GM23338 (cell line): Measurements from ENCODE around the gene GRK5. TPM values are rescaled to one million over a fixed set of nuclear protein-coding genes. Genes with fewer than 3 reads are reported as not detected.

Experiments
- ATAC-seq: fragments of 200-7000 bp; cut with Tn5 transposase; 3 replicates; pipeline ENCODE4 v1.9.1; 2020
- DNase-seq: peaks from one replicate; pipeline ENCODE4 v3.0.0-alpha.2; 2015; ENCODE audit warnings: low spot score
- H2AFZ ChIP-seq: fragments of 200-600 bp; sonication (generic); 2 replicates; pipeline ENCODE4 v1.8.0; 2016; ENCODE audit warnings: antibody characterized with exemption, mild to moderate bottlenecking, moderate library complexity
- H3F3A ChIP-seq: fragments of 200-600 bp; sonication (generic); replicated peaks from 2 replicates; pipeline ENCODE4 v1.8.0; 2017; ENCODE audit warnings: antibody characterized with exemption, mixed run types, low read depth
- H3K27ac ChIP-seq: fragments of 200-600 bp; sonication (generic); 2 replicates; pipeline ENCODE4 v1.6.1; 2016; ENCODE audit warnings: low read depth
- H3K27me3 ChIP-seq: fragments of 200-600 bp; sonication (generic); 2 replicates; pipeline ENCODE4 v1.8.0; 2016; ENCODE audit warnings: mild to moderate bottlenecking, mixed run types, moderate library complexity; ENCODE audit not compliant: insufficient read depth
- H3K36me3 ChIP-seq: fragments of 200-600 bp; sonication (generic); 2 replicates; pipeline ENCODE4 v1.8.0; 2016; ENCODE audit warnings: mild to moderate bottlenecking; ENCODE audit not compliant: insufficient read depth
- H3K4me1 ChIP-seq: fragments of 200-600 bp; sonication (generic); 2 replicates; pipeline ENCODE4 v1.8.0; 2016; ENCODE audit warnings: mild to moderate bottlenecking, moderate library complexity; ENCODE audit not compliant: insufficient read depth
- H3K4me2 ChIP-seq: fragments of 200-600 bp; sonication (generic); 2 replicates; pipeline ENCODE4 v1.7.1; 2017; ENCODE audit warnings: mixed run types
- H3K4me3 ChIP-seq: fragments of 200-600 bp; sonication (generic); 2 replicates; pipeline ENCODE4 v1.6.1; 2016; ENCODE audit warnings: mixed run types
- H3K79me2 ChIP-seq: fragments of 200-600 bp; sonication (generic); replicated peaks from 2 replicates; pipeline ENCODE4 v1.8.0; 2017; ENCODE audit warnings: mild to moderate bottlenecking; ENCODE audit not compliant: insufficient read depth
- H3K9me2 ChIP-seq: fragments of 200-600 bp; sonication (generic); 2 replicates; pipeline ENCODE4 v1.8.0; 2017; ENCODE audit not compliant: insufficient read depth
- H4K20me1 ChIP-seq: fragments of 200-600 bp; sonication (generic); replicated peaks from 2 replicates; pipeline ENCODE4 v1.8.0; 2017; ENCODE audit warnings: mild to moderate bottlenecking; ENCODE audit not compliant: insufficient read depth
- H3K27ac Mint-ChIP-seq: 2 replicates; pipeline ENCODE4 v1.8.0; 2020; ENCODE audit warnings: inconsistent platforms, mild to moderate bottlenecking, moderate library complexity, mixed read lengths
- H3K27me3 Mint-ChIP-seq: 3 replicates; pipeline ENCODE4 v1.8.0; 2022; ENCODE audit warnings: low read depth, mild to moderate bottlenecking, moderate library complexity, mixed read lengths, inconsistent platforms; ENCODE audit not compliant: insufficient read depth, poor library complexity
- H3K36me3 Mint-ChIP-seq: 3 replicates; pipeline ENCODE4 v1.8.0; 2021; ENCODE audit warnings: low read depth, mild to moderate bottlenecking, inconsistent platforms, moderate library complexity, mixed read lengths
- H3K4me1 Mint-ChIP-seq: 3 replicates; pipeline ENCODE4 v1.8.0; 2020; ENCODE audit warnings: mild to moderate bottlenecking, inconsistent platforms, mixed read lengths
- H3K4me3 Mint-ChIP-seq: 3 replicates; pipeline ENCODE4 v1.8.0; 2021; ENCODE audit warnings: moderate library complexity, mild to moderate bottlenecking, inconsistent platforms, mixed read lengths
- H3K9me3 Mint-ChIP-seq: 3 replicates; pipeline ENCODE4 v1.8.0; 2020; ENCODE audit warnings: moderate library complexity, mild to moderate bottlenecking, inconsistent platforms, mixed read lengths
- CREB1 ChIP-seq: fragments of 250-450 bp; sonication (Bioruptor Pico); IDR thresholded peaks from 2 replicates; pipeline ENCODE4 v1.5.0; 2020; ENCODE audit warnings: low read depth, mild to moderate bottlenecking, moderate library complexity
- CTCF ChIP-seq, 2 experiments: fragments of 200-600 bp in 1 of 2; sonication (generic) in 1 of 2; conservative IDR thresholded peaks; 2 replicates each; pipeline versions ENCODE4 v1.5.1 to v1.6.1; 2016 to 2017; ENCODE audit warnings: antibody characterized with exemption in 2 of 2, low read depth in 2 of 2, mild to moderate bottlenecking in 2 of 2, moderate library complexity in 1 of 2
- ETS1 ChIP-seq: IDR thresholded peaks from 2 replicates; pipeline ENCODE4 v1.6.1; 2016; ENCODE audit warnings: antibody characterized with exemption
- EZH2 ChIP-seq: fragments of 200-600 bp; sonication (generic); IDR thresholded peaks from one replicate; pipeline ENCODE4 v1.8.0; 2017; ENCODE audit warnings: antibody characterized with exemption, mild to moderate bottlenecking, low read depth; ENCODE audit not compliant: unreplicated experiment
- EZH2phosphoT487 ChIP-seq: fragments of 200-600 bp; sonication (generic); IDR thresholded peaks from one replicate; pipeline ENCODE4 v1.8.1; 2018; ENCODE audit warnings: antibody characterized with exemption; ENCODE audit not compliant: unreplicated experiment
- JUNB ChIP-seq: IDR thresholded peaks from one replicate; pipeline ENCODE4 v1.6.1; 2016; ENCODE audit warnings: antibody characterized with exemption; ENCODE audit not compliant: unreplicated experiment
- NANOG ChIP-seq: IDR thresholded peaks from 2 replicates; pipeline ENCODE4 v1.6.1; 2016; ENCODE audit warnings: antibody characterized with exemption, borderline replicate concordance
- REST ChIP-seq: IDR thresholded peaks from one replicate; pipeline ENCODE4 v1.6.1; 2018; ENCODE audit warnings: antibody characterized with exemption; ENCODE audit not compliant: unreplicated experiment
- STAT1 ChIP-seq: IDR thresholded peaks from one replicate; pipeline ENCODE4 v1.6.1; 2016; ENCODE audit warnings: antibody characterized with exemption; ENCODE audit not compliant: unreplicated experiment
- ZNF114 ChIP-seq: fragments of 250-450 bp; sonication (Bioruptor Pico); IDR thresholded peaks from 2 replicates; pipeline ENCODE4 v1.5.0; 2020; ENCODE audit warnings: mild to moderate bottlenecking, moderate library complexity
- ZNF331 ChIP-seq: fragments of 250-450 bp; sonication (Bioruptor Pico); IDR thresholded peaks from 2 replicates; pipeline ENCODE4 v1.5.0; 2020; ENCODE audit warnings: low read depth, mild to moderate bottlenecking, moderate library complexity
- ZNF462 ChIP-seq: fragments of 250-450 bp; sonication (Bioruptor Pico); IDR thresholded peaks from 2 replicates; pipeline ENCODE4 v1.5.0; 2020; ENCODE audit warnings: mild to moderate bottlenecking, moderate library complexity
- polyA plus RNA-seq: library from polyadenylated mRNA; unstranded; fragments of >200 nt; fragmentation: Nextera tagmentation; extraction: Ambion mirVana; gene quantifications from 2 replicates; pipeline ENCODE4 v1.2.1, GENCODE V29; 2016
- total RNA-seq: library from RNA; depleted of rRNA; stranded (reverse); fragments of >200 nt; shearing (Covaris generic); gene quantifications from 2 replicates; pipeline ENCODE4 v1.2.3, GENCODE V29; 2014

GRK5 gene
- total and polyA plus RNA-seq, 2 experiments from 2014 or later, result 0.53 to 2.0 TPM

- Histone ChIP-seq H3K79me2 (no peaks in the 10 kb centered on the region), H3K4me3 (no peak overlapping the region), H3K27me3 (peaks cover 34% of the 10 kb centered on the region), H3K27ac (no peak overlapping the region), H2AFZ (no peak overlapping the region), H3K4me2 (no peak overlapping the region), H3K9me2 (no peaks in the 10 kb centered on the region), H4K20me1 (no peaks in the 10 kb centered on the region), H3K36me3 (no peaks in the 10 kb centered on the region), H3F3A (no peaks in the 10 kb centered on the region), H3K4me1 (peaks cover 6% of the 10 kb centered on the region; the same call in 1 of the 2 replicates)
- TF ChIP-seq ETS1, result no peak
- TF ChIP-seq EZH2, result no peak
- no peak for TF ChIP-seq EZH2phosphoT487
- no peak for TF ChIP-seq CREB1 (CRISPR knock-in tag)
- TF ChIP-seq JUNB, result no peak
- TF ChIP-seq ZNF114 (CRISPR knock-in tag), result no peak
- TF ChIP-seq ZNF462 (CRISPR knock-in tag), result no peak
- TF ChIP-seq STAT1, result no peak
- TF ChIP-seq ZNF331 (CRISPR knock-in tag), result no peak
- no peak for TF ChIP-seq REST
- no peak for TF ChIP-seq CTCF (conservative IDR thresholded peaks at IDR 0.05; ENCODE audit: low read depth in 2 of 2)
- no peak for TF ChIP-seq NANOG
- no peaks in the 10 kb centered on the region for H3K36me3 Mint-ChIP-seq
- H3K4me3 Mint-ChIP-seq, result no peak overlapping the region
- peaks cover 47% of the 10 kb centered on the region for H3K27me3 Mint-ChIP-seq
- H3K4me1 Mint-ChIP-seq, result peaks cover 17% of the 10 kb centered on the region; the same call in 2 of the 3 replicates
- DNase-seq (no peak), ATAC-seq (no peak)
- no peak overlapping the region for H3K27ac Mint-ChIP-seq
- peaks cover 7% of the 10 kb centered on the region; the same call in 2 of the 3 replicates for H3K9me3 Mint-ChIP-seq
Observed at GRCh38 chr10:119474606-119475005, 267.2 kb downstream of the GRK5 start.
